VCaP (cell line): ENCODE measurements around the gene SLC7A4.

Experiments
- H3K27ac ChIP-seq: fragments of 450-650 bp; 2 replicates; pipeline ENCODE4 v1.5.1; 2017
- TF ChIP-seq, protein P1 (sequence below): fragments of 450-650 bp; conservative IDR thresholded peaks from 2 replicates; pipeline ENCODE4 v1.5.1; 2017; ENCODE audit warnings: mild to moderate bottlenecking, moderate library complexity

The SLC7A4 gene

DNA sequence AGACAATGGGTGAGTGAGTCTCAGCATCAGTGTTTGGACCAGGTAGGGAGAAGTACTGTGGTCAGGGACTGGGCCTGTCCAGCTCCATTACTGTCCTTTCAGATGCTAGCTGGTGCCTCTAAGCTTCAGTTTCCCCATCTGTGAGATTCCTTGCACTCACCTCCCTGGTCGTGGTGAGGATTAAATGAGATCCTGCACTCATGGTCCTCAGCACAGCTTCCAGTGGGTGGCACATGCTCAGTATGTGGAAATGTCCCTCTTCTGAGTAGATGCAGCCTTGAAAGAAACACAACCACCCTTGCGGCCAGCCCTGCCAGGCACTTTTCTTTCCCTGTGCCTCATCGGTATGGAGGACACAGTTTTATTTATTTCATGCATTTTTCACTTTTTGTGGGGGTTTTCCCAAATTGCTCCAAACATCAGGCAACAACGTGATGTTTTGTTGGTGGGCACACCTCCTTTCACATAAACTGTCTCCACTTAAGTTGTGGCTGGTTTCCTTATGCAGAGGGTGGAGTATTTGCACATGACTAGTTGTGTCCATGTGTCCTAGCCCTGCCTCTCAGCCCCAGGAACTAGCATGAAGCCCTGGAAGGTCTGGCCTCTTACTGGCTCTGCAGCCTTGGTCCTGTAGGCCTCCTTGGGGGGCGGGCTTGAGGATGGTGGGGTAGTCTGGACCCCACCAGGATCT is 49.1 kb downstream of the SLC7A4 start:
- TF ChIP-seq, protein P1, sequence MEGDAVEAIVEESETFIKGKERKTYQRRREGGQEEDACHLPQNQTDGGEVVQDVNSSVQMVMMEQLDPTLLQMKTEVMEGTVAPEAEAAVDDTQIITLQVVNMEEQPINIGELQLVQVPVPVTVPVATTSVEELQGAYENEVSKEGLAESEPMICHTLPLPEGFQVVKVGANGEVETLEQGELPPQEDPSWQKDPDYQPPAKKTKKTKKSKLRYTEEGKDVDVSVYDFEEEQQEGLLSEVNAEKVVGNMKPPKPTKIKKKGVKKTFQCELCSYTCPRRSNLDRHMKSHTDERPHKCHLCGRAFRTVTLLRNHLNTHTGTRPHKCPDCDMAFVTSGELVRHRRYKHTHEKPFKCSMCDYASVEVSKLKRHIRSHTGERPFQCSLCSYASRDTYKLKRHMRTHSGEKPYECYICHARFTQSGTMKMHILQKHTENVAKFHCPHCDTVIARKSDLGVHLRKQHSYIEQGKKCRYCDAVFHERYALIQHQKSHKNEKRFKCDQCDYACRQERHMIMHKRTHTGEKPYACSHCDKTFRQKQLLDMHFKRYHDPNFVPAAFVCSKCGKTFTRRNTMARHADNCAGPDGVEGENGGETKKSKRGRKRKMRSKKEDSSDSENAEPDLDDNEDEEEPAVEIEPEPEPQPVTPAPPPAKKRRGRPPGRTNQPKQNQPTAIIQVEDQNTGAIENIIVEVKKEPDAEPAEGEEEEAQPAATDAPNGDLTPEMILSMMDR = no peak
- H3K27ac ChIP-seq = peak overlapping the region; percentile 97; the same call in 1 of the 2 replicates

DNA sequence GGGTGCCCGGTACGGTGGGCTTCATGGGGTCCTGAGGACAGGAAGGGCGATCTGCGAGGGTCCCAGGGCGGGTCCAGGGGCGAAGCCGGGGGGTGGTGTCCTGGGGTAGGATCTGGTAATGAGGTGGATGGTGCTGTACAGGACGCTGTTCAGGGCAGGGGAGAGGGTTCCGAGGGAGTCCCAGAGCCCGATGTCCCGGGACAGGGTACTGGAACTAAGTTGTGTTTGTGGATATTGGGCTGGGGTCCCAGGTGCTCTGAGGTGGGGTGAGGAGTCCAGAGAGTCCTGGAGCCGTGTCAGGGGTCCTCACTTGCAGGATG is 49.8 kb downstream of the SLC7A4 start:
- peak overlapping the region; percentile 97 for H3K27ac ChIP-seq
- TF ChIP-seq, protein P1 = no peak

DNA sequence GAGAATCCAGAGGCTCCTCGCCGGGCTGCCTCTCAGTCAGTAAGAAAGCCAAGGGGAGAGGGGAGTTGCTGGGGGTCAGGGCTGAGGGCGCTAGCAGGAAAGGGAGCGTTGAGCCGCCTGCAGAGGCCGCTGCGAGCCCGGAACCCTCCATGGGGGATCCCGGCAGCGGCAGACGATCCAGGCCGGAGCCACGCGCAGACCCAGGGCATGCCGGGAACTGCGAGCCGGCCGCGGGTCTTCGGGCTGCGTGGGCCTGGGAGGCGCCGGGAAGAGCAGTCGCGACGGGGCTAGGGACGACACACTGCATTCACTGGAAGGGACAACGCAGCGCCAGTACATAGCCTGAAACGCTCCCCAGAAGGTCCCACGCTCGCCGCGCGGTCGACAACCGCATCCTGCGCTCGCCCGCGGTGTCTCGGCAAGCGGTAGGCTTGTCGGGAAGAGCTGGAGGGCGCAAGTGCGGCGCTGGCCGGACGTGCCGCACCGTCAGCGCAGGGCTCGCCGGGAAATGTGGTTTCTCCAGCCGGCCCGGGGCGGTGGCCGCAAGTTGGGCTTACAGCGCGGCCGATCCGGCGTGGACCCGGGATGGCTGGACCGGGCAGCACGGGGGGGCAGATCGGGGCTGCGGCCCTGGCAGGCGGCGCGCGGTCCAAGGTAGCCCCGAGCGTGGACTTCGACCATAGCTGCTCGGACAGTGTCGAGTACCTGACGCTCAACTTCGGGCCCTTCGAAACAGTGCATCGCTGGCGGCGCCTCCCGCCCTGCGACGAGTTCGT is 50.4 kb downstream of the SLC7A4 start, which contains the start of gene LZTR1:
LZTR1 (plus strand) TSS at position 511 of the 776 bp plus-strand sequence; CDS start at position 586, 75 bp downstream.
- TF ChIP-seq, protein P1 = peak; percentile 79
- peak within 1 kb of the TSS; percentile 97 for H3K27ac ChIP-seq

DNA sequence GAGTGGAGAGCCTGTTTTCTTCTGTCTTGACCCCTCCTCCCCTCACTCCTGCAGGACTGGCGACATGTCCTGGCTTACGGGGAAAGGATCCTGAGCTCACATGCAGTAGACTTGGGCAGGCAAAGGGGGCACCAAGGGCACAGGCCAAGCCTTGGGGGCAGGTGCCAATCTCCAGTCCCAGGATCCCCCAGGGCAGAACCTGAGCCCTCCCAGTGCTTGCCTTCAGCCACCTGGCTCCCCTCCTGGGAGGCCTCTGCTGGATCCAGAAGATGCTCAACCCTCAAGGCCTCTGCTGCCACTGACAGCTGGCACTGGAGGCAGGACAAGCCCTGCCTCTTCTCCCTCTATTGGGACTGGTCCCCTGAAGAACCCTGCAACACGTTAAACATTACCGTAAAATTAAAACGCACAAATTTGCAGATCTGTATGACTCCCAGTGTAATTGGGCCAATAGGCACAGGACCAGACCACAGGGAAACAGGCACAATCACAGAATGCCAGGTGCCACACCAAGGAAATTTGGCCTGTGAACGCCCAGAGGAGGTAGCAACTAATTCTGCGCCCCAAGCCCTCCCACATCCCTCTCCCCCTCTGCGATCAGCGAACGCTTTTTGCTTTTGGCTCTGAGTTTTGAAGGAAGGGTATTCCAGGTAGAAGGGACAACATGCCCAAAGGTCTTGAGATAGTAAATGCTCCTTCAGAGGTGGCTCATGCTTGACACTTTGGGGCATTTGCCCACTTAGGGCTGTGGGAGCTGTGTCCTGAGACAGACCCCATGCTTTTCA is 51.2 kb downstream of the SLC7A4 start:
- peak overlapping the region; percentile 97 for H3K27ac ChIP-seq
- TF ChIP-seq, protein P1 = no peak

DNA sequence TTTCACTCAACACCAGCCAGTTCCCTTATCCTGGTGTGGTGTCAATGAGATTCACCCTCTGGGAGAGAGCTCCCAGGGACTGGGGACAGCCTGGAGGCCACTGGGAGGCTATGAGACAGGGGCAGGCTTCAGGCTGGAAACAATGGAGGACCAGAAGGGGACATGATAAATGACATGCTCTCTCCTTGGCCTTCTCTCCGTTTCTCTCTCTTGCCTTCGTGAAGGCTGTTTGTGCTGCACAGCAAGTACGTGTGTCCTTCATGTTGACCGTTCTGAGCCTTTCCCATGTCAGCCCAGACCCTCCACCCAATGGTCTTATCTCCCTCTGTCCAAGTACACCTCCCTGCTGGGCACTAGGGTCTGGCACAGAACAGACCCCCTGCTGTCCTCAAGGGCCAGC is 51.8 kb downstream of the SLC7A4 start:
- peak overlapping the region; percentile 97; the same call in 1 of the 2 replicates for H3K27ac ChIP-seq
- TF ChIP-seq, protein P1 = no peak

DNA sequence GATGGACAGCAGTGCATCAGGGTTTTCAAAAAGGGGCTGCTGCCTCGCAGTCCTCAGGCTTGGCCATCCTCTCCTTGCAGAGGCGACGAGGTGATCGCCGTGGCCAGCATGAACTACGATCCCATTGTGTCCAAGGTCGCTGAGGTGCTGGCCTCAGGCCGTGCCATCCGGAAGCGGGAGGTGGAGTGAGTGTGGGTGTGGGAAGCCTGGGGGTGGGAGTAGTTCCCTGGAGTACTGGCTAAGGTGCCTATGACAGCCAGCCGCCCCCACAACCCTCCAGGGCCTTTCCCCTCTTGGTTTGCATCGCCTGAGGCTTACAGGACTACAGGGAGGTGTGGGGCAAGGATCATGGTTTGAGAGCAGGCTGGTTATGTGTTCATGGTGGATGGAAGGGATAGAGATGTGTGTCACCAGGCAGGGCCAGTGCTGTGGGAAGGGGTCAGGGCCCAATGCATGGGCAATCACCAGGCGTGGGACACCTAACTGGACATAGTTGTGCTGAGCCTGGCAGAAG is 52.4 kb downstream of the SLC7A4 start:
- no peak overlapping the region for H3K27ac ChIP-seq
- TF ChIP-seq, protein P1 = no peak
